SU-DHL-6 (cell line): ENCODE results near the gene RHOG.

ENCODE experiments used
- H2AFZ ChIP-seq: fragments of 200-600 bp; sonication (generic); 2 replicates; pipeline ENCODE4 v1.6.1; 2014; ENCODE audit warnings: low read depth, mild to moderate bottlenecking, moderate library complexity, mixed read lengths, antibody characterized with exemption, low read length; ENCODE audit not compliant: severe bottlenecking
- H3F3A ChIP-seq: fragments of 200-600 bp; shearing (Covaris generic); 2 replicates; pipeline ENCODE4 v1.6.0; 2016; ENCODE audit warnings: antibody characterized with exemption, mild to moderate bottlenecking; ENCODE audit not compliant: insufficient read depth
- H3K27ac ChIP-seq: fragments of 200-600 bp; sonication (generic); 2 replicates; pipeline ENCODE4 v1.5.1; 2016; ENCODE audit warnings: low read depth, mild to moderate bottlenecking, low read length, moderate library complexity, mixed read lengths
- H3K27me3 ChIP-seq: fragments of 200-600 bp; sonication (generic), shearing (Covaris generic); 2 replicates; pipeline ENCODE4 v1.6.0; 2014; ENCODE audit warnings: mild to moderate bottlenecking, low read length
- H3K36me3 ChIP-seq: fragments of 200-600 bp; sonication (generic); 2 replicates; pipeline ENCODE4 v1.6.1; 2014; ENCODE audit warnings: mild to moderate bottlenecking, low read length, mixed read lengths
- H3K4me2 ChIP-seq: fragments of 300-600, 200-600 bp; shearing (Covaris generic), sonication (generic); 2 replicates; pipeline ENCODE4 v1.6.0; 2014; ENCODE audit warnings: low read length, low read depth, mild to moderate bottlenecking; ENCODE audit not compliant: poor library complexity, severe bottlenecking
- H3K4me3 ChIP-seq: fragments of 200-600 bp; sonication (generic); 2 replicates; pipeline ENCODE4 v1.5.1; 2014; ENCODE audit warnings: antibody characterized with exemption, low read length, mild to moderate bottlenecking, mixed read lengths; ENCODE audit not compliant: insufficient read depth, poor library complexity, severe bottlenecking
- H3K79me2 ChIP-seq: fragments of 200-600 bp; sonication (generic); 2 replicates; pipeline ENCODE4 v1.6.1; 2014; ENCODE audit warnings: mild to moderate bottlenecking, low read length, moderate library complexity; ENCODE audit not compliant: insufficient read depth
- H3K9ac ChIP-seq: fragments of 200-600 bp; sonication (generic); 2 replicates; pipeline ENCODE4 v1.7.0; 2014; ENCODE audit warnings: mild to moderate bottlenecking, low read length
- H3K9me2 ChIP-seq: fragments of 200-600 bp; sonication (generic); replicated peaks from 2 replicates; pipeline ENCODE4 v1.6.1; 2014; ENCODE audit warnings: low read length; ENCODE audit not compliant: insufficient read depth
- H3K9me3 ChIP-seq: fragments of 200-600 bp; sonication (generic); 2 replicates; pipeline ENCODE4 v1.6.1; 2014; ENCODE audit warnings: low read length, mixed read lengths; ENCODE audit not compliant: insufficient read depth
- H4K20me1 ChIP-seq: fragments of 200-600 bp; sonication (generic); 2 replicates; pipeline ENCODE4 v1.6.1; 2014; ENCODE audit warnings: low read depth, mild to moderate bottlenecking, antibody characterized with exemption, low read length, moderate library complexity, mixed read lengths
- EZH2phosphoT487 ChIP-seq: fragments of 200-600 bp; sonication (generic), shearing (Covaris generic); conservative IDR thresholded peaks from 2 replicates; pipeline ENCODE4 v1.6.1; 2018; ENCODE audit warnings: mild to moderate bottlenecking, antibody characterized with exemption, low read length, moderate library complexity, mixed read lengths
- TF ChIP-seq, protein P1 (sequence below): fragments of 200-600 bp; sonication (generic); IDR thresholded peaks from one replicate; pipeline ENCODE4 v1.5.1; 2017; ENCODE audit warnings: antibody characterized with exemption, mild to moderate bottlenecking, low read length, moderate library complexity; ENCODE audit not compliant: insufficient read depth, poor library complexity, severe bottlenecking

Gene RHOG

DNA sequence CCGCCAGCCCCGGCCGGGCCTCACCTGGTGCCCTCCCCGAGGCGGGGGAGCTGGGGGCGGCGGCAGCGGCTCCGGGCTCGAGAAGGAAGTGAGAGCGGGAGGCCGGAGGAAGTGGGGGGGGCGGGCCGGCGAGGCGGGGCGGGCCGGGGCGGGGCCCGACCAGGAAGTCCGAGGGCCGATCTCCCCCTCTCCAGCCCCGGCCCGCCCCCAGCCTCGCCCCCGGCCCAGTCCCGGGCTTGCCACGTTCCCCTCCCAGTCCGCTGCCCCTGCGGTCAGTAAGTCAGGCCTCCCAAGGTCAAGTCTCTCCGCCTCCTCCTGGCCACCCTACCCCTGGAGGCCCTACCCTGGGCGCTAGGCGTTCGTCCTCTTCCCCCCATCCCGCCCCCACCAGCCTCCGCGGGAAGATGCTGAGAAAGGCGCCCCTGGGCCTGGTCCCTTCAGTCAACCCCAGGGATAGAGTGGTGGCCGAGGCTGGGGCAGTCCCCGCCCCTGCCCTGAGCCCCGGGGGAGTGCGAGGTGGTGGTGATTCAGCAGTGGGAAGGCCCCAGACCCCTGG lies at the start of gene RHOG:
TSS of gene RHOG (minus strand) at position 90 of the 556 bp plus-strand sequence. CDS start 12,821 bp downstream, outside the sequence.
- peaks cover 46% of the 10 kb centered on the region for H3K79me2 ChIP-seq
- no peaks in the 10 kb centered on the region for H3K36me3 ChIP-seq
- H3K4me2 ChIP-seq: peak within 1 kb of the TSS; percentile 82
- H3K27me3 ChIP-seq: no peaks in the 10 kb centered on the region
- peak within 1 kb of the TSS; percentile 91 for H3K27ac ChIP-seq
- H3F3A ChIP-seq: peaks cover 14% of the 10 kb centered on the region
- H4K20me1 ChIP-seq: no peaks in the 10 kb centered on the region; the same call in 1 of the 2 replicates
- H2AFZ ChIP-seq: peak within 1 kb of the TSS; percentile 96
- peak within 1 kb of the TSS; percentile 74 for H3K4me3 ChIP-seq
- peak within 1 kb of the TSS; percentile 83 for H3K9ac ChIP-seq
- H3K9me2 ChIP-seq: no peaks in the 10 kb centered on the region
- H3K9me3 ChIP-seq: no peaks in the 10 kb centered on the region
- TF ChIP-seq, protein P1, sequence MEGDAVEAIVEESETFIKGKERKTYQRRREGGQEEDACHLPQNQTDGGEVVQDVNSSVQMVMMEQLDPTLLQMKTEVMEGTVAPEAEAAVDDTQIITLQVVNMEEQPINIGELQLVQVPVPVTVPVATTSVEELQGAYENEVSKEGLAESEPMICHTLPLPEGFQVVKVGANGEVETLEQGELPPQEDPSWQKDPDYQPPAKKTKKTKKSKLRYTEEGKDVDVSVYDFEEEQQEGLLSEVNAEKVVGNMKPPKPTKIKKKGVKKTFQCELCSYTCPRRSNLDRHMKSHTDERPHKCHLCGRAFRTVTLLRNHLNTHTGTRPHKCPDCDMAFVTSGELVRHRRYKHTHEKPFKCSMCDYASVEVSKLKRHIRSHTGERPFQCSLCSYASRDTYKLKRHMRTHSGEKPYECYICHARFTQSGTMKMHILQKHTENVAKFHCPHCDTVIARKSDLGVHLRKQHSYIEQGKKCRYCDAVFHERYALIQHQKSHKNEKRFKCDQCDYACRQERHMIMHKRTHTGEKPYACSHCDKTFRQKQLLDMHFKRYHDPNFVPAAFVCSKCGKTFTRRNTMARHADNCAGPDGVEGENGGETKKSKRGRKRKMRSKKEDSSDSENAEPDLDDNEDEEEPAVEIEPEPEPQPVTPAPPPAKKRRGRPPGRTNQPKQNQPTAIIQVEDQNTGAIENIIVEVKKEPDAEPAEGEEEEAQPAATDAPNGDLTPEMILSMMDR: no peak
- no peak for TF ChIP-seq EZH2phosphoT487

DNA sequence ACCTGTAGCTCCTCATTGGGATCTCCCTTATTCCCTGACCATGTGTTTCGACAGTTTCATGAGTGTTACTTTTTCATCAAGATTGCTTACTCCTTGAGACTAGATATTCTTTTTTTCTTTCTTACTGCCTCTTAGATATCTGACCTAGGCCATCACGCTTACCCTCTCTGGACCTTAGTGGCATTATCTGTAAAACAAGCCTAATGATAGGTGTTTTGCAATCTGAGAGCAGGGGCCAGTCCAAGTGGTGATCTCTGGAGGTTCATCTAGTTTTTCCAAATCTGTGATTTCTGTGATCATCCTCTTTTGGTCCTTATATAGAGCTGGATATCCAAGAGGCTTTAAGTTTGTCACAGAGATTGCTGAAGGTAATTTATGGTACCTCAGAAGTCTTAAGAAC lies 49.3 kb upstream of the RHOG start:
- TF ChIP-seq EZH2phosphoT487: no peak
- TF ChIP-seq, protein P1: no peak
- no peaks in the 10 kb centered on the region for H3K36me3 ChIP-seq
- H3K79me2 ChIP-seq: 0 out of 2 replicates have a peak, but pooled peaks cover 3% of the 10 kb centered on the region
- no peak overlapping the region for H3K4me2 ChIP-seq
- no peak overlapping the region for H3K9ac ChIP-seq
- H3K27ac ChIP-seq: no peak overlapping the region
- no peak overlapping the region for H2AFZ ChIP-seq
- H3K27me3 ChIP-seq: no peaks in the 10 kb centered on the region
- no peaks in the 10 kb centered on the region for H3K9me3 ChIP-seq
- no peaks in the 10 kb centered on the region for H3K9me2 ChIP-seq
- H3K4me3 ChIP-seq: no peak overlapping the region
- no peaks in the 10 kb centered on the region; the same call in 1 of the 2 replicates for H4K20me1 ChIP-seq
- peaks cover 5% of the 10 kb centered on the region; the same call in 1 of the 2 replicates for H3F3A ChIP-seq

DNA sequence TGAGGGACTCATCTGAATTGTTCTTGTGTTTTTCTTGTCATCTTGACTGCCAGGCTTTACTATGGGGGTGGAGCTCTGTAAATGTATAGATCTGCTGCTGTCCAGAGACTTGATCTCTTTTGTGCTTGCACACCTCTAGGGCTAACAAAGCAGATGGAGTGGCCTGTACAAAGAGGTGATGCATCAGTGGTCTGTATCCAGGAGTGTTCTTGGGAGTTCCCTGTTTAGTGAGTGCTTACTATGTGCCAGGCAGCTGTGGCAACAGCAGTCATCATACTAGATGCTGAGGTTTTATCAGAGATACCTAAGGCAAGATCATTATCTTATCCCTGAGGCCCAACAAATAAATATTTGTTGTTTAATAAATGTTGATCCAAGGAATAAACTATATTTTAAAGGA lies 48.1 kb upstream of the RHOG start:
- H3K36me3 ChIP-seq: no peaks in the 10 kb centered on the region
- H4K20me1 ChIP-seq: no peaks in the 10 kb centered on the region; the same call in 1 of the 2 replicates
- H3K4me2 ChIP-seq: no peak overlapping the region
- H2AFZ ChIP-seq: no peak overlapping the region
- no peak overlapping the region for H3K9ac ChIP-seq
- H3K79me2 ChIP-seq: peaks cover 9% of the 10 kb centered on the region; the same call in 1 of the 2 replicates
- no peaks in the 10 kb centered on the region for H3K9me2 ChIP-seq
- H3F3A ChIP-seq: peaks cover 1% of the 10 kb centered on the region; the same call in 1 of the 2 replicates
- H3K4me3 ChIP-seq: no peak overlapping the region
- no peaks in the 10 kb centered on the region for H3K27me3 ChIP-seq
- no peak overlapping the region for H3K27ac ChIP-seq
- H3K9me3 ChIP-seq: no peaks in the 10 kb centered on the region
- TF ChIP-seq EZH2phosphoT487: no peak
- TF ChIP-seq, protein P1: no peak
